Trophoblast cell (in vitro differentiated cells and primary cell): ENCODE data around the gene DUOXA1.

ENCODE experiments used
- DNase-seq, 2 donors: peaks; one replicate each; pipeline ENCODE4 v3.0.0-alpha.2; 2016
- H2AFZ ChIP-seq: 2 replicates; pipeline ENCODE4 v1.6.1; 2013; ENCODE audit warnings: low read length, moderate library complexity, mild to moderate bottlenecking; ENCODE audit not compliant: insufficient read depth, poor library complexity
- H2AK5ac ChIP-seq: 2 replicates; pipeline ENCODE4 v1.6.1; 2013; ENCODE audit warnings: mild to moderate bottlenecking, low read length
- H2BK120ac ChIP-seq: 2 replicates; pipeline ENCODE4 v1.6.1; 2013; ENCODE audit warnings: low read length, mild to moderate bottlenecking, moderate library complexity; ENCODE audit not compliant: insufficient read depth, poor library complexity
- H2BK12ac ChIP-seq: 2 replicates; pipeline ENCODE4 v1.6.1; 2013; ENCODE audit warnings: mild to moderate bottlenecking, low read length, moderate library complexity
- H2BK5ac ChIP-seq: 2 replicates; pipeline ENCODE4 v1.6.1; 2013; ENCODE audit warnings: low read length, low read depth, moderate library complexity, mild to moderate bottlenecking; ENCODE audit not compliant: poor library complexity
- H3K14ac ChIP-seq: 2 replicates; pipeline ENCODE4 v1.6.1; 2013; ENCODE audit warnings: mild to moderate bottlenecking, low read length
- H3K18ac ChIP-seq: 2 replicates; pipeline ENCODE4 v1.6.1; 2013; ENCODE audit warnings: mild to moderate bottlenecking, low read length
- H3K23ac ChIP-seq: 2 replicates; pipeline ENCODE4 v1.6.1; 2013; ENCODE audit warnings: low read length
- H3K27ac ChIP-seq: 2 replicates; pipeline ENCODE4 v1.5.1; 2013; ENCODE audit warnings: low read depth, mild to moderate bottlenecking, inconsistent platforms, low read length, moderate library complexity
- H3K27me3 ChIP-seq: 2 replicates; pipeline ENCODE4 v1.6.1; 2013; ENCODE audit warnings: inconsistent platforms, mild to moderate bottlenecking, low read length, moderate library complexity; ENCODE audit not compliant: insufficient read depth
- H3K36me3 ChIP-seq, 2 experiments: 1 replicate in 1 of 2; 2 replicates in 1 of 2; pipeline ENCODE4 v1.6.1; 2013; ENCODE audit warnings: low read length in 2 of 2, mild to moderate bottlenecking in 2 of 2, moderate library complexity in 1 of 2; ENCODE audit not compliant: insufficient read depth in 2 of 2, control insufficient read depth in 1 of 2
- H3K4ac ChIP-seq: 2 replicates; pipeline ENCODE4 v1.6.1; 2013; ENCODE audit warnings: low read depth, mild to moderate bottlenecking, low read length, moderate library complexity
- H3K4me1 ChIP-seq, 2 experiments: 1 replicate in 1 of 2; 2 replicates in 1 of 2; pipeline ENCODE4 v1.6.1; 2013; ENCODE audit warnings: low read length in 2 of 2, mild to moderate bottlenecking in 2 of 2, moderate library complexity in 1 of 2; ENCODE audit not compliant: insufficient read depth in 2 of 2, control insufficient read depth in 1 of 2
- H3K4me2 ChIP-seq: 2 replicates; pipeline ENCODE4 v1.6.1; 2013; ENCODE audit warnings: inconsistent platforms, mild to moderate bottlenecking, low read length, moderate library complexity
- H3K4me3 ChIP-seq: 2 replicates; pipeline ENCODE4 v1.5.1; 2013; ENCODE audit warnings: mild to moderate bottlenecking, low read depth, low read length, inconsistent platforms
- H3K79me1 ChIP-seq: one replicate; pipeline ENCODE4 v1.6.1; 2013; ENCODE audit warnings: low read length
- H3K79me2 ChIP-seq: 2 replicates; pipeline ENCODE4 v1.6.1; 2013; ENCODE audit warnings: low read length, mild to moderate bottlenecking; ENCODE audit not compliant: control insufficient read depth, insufficient read depth, poor library complexity
- H3K9ac ChIP-seq: 2 replicates; pipeline ENCODE4 v1.6.1; 2013; ENCODE audit warnings: mild to moderate bottlenecking, low read length
- H3K9me3 ChIP-seq: 2 replicates; pipeline ENCODE4 v1.6.1; 2013; ENCODE audit warnings: low read depth, mild to moderate bottlenecking, control low read depth, inconsistent platforms, low read length; ENCODE audit not compliant: insufficient read depth
- H4K12ac ChIP-seq: 2 replicates; pipeline ENCODE4 v1.6.1; 2013; ENCODE audit warnings: low read depth, mild to moderate bottlenecking, low read length, moderate library complexity
- H4K8ac ChIP-seq: 2 replicates; pipeline ENCODE4 v1.6.1; 2013; ENCODE audit warnings: low read depth, mild to moderate bottlenecking, low read length, moderate library complexity
- H4K91ac ChIP-seq: one replicate; pipeline ENCODE4 v1.6.1; 2013; ENCODE audit warnings: low read depth, mild to moderate bottlenecking, low read length, moderate library complexity
- WGBS: extraction: QIAGEN DNeasy Blood & Tissue Kit; methylation state at CpG from one replicate; pipeline ENCODE4 v1.1.7; 2013; ENCODE audit warnings: missing lambda C conversion rate; ENCODE audit not compliant: insufficient read length, insufficient coverage; ENCODE audit errors: extremely low coverage; 5-methylcytosine and 5-hydroxymethylcytosine counted together

Gene DUOXA1

DNA sequence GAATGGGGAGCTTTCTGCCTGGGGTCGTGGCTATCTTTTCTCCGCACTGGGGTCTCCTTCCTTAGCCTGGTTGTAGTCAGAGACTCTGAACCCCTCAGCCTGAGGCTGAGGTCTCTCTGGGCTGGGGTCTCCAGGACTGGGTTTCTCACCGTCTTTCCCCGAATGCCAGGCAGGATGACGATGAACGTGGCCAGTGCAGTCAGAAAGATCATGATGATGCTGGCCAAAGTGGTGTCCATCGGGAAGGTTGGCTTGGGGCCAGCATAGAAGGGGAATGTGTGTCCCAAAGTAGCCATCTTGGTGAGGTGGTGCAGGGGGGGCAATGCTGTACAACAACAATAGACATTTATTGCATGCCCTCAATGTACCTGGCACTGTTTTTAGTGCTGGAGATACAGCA is 7.0 kb downstream of the DUOXA1 start:
- H3K27ac ChIP-seq: no peak overlapping the region
- no peak overlapping the region for H4K8ac ChIP-seq
- no CpG with 5 or more reads among the region's 7 CpGs for WGBS
- no peak overlapping the region for H2BK12ac ChIP-seq
- no peak overlapping the region for H2AK5ac ChIP-seq
- peaks cover 1 to 8% of the 10 kb centered on the region in 2 experiments for H3K4me1 ChIP-seq
- H3K4ac ChIP-seq: no peak overlapping the region
- no peak overlapping the region for H3K14ac ChIP-seq
- H3K27me3 ChIP-seq: peaks cover 4% of the 10 kb centered on the region
- H3K4me2 ChIP-seq: no peak overlapping the region
- no peak overlapping the region for H3K9ac ChIP-seq
- H3K36me3 ChIP-seq: no peaks in the 10 kb centered on the region
- H3K18ac ChIP-seq: no peak overlapping the region
- H3K9me3 ChIP-seq: peaks cover 1% of the 10 kb centered on the region
- no peaks in the 10 kb centered on the region for H3K79me1 ChIP-seq
- H4K91ac ChIP-seq: no peak overlapping the region
- H3K23ac ChIP-seq: no peak overlapping the region
- H4K12ac ChIP-seq: no peak overlapping the region
- no peak overlapping the region for H3K4me3 ChIP-seq
- H2BK5ac ChIP-seq: no peak overlapping the region
- no peak overlapping the region for H2AFZ ChIP-seq
- H3K79me2 ChIP-seq: no peaks in the 10 kb centered on the region
- no peak overlapping the region for H2BK120ac ChIP-seq
- DNase-seq: no peak

DNA sequence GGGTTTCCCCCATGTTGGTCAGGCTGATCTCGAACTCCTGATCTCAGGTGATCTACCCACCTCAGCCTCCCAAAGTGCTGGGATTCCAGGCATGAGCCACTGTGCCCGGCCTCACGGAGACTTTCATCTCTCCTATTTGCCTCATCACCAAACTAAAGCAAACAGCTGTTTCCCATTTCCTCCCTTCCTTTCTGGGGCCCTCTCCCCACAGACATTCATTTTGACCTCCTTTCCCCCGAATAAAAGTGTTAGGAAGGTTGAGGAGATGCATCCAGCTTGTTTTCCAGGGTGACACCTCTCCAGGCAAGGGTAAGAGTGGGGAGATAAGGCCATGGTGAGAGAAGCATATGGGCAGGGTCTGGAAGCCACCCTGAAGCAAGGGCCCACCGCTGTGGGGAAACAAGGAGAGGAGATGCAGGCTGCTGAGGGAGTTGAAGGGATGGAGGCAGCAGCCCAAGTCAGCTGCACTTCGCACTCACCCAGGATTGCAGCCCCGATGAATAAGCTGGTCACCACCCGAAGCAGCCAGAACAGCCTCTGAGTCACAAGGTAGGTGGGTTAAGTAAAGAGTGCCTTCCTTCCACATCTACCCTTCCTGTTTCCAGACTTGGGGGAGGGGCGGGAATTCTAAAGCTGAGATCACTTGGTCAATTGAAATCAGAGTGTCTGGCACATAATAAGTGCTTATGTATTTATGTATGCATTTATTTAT is 7.8 kb downstream of the DUOXA1 start:
- no CpG with 5 or more reads among the region's 9 CpGs for WGBS
- no peak overlapping the region for H3K23ac ChIP-seq

DNA sequence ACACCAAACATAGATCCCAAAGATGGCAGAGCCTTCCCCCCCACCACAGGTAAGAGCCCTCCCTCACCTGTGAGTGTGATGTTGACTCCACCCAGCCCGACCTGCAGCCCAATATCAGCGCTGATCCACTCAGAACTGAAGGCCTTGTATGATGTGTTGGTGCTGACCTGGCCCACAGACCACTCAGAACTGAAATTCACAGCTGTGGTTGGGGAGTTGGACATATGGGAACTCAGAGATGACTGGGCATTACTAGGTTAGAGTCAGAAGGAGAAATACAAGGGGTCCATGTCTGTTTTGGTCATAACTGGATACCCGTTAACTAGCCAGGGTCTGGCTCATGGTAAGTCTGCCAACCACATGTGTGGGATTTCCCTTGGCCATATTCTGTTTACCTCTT is 8.7 kb downstream of the DUOXA1 start:
- Histone ChIP-seq H3K9ac (no peak overlapping the region), H2BK5ac (no peak overlapping the region), H3K27ac (no peak overlapping the region), H2AK5ac (no peak overlapping the region), H3K4me2 (no peak overlapping the region), H4K8ac (no peak overlapping the region), H3K79me2 (no peaks in the 10 kb centered on the region), H2AFZ (no peak overlapping the region), H4K12ac (no peak overlapping the region), H3K14ac (no peak overlapping the region), H3K23ac (no peak overlapping the region), H4K91ac (no peak overlapping the region), H2BK12ac (no peak overlapping the region), H3K4me3 (no peak overlapping the region), H3K4me1 (peaks cover 4 to 10% of the 10 kb centered on the region in 2 experiments), H3K4ac (no peak overlapping the region), H3K27me3 (peaks cover 21% of the 10 kb centered on the region), H3K79me1 (no peaks in the 10 kb centered on the region), H3K36me3 (no peaks in the 10 kb centered on the region), H3K9me3 (peaks cover 2% of the 10 kb centered on the region), H2BK120ac (no peak overlapping the region), H3K18ac (no peak overlapping the region)
- no peak for DNase-seq
- WGBS: no CpG with 5 or more reads among the region's 3 CpGs

More for the DNA sequence above, 7.8 kb downstream of the DUOXA1 start:
- Histone ChIP-seq H3K79me2 (no peaks in the 10 kb centered on the region), H2BK120ac (no peak overlapping the region), H3K14ac (no peak overlapping the region), H4K12ac (no peak overlapping the region), H3K36me3 (no peaks in the 10 kb centered on the region), H3K18ac (no peak overlapping the region), H2BK12ac (no peak overlapping the region), H3K27ac (no peak overlapping the region), H2AFZ (no peak overlapping the region), H3K27me3 (peaks cover 13% of the 10 kb centered on the region), H3K4me1 (peaks cover 4 to 10% of the 10 kb centered on the region in 2 experiments), H3K4me2 (no peak overlapping the region), H2BK5ac (no peak overlapping the region), H3K79me1 (no peaks in the 10 kb centered on the region), H3K4ac (no peak overlapping the region), H3K9ac (no peak overlapping the region), H4K8ac (no peak overlapping the region), H3K9me3 (peaks cover 2% of the 10 kb centered on the region), H3K4me3 (no peak overlapping the region), H2AK5ac (no peak overlapping the region), H4K91ac (no peak overlapping the region)
- DNase-seq: peak; percentile 34 to 46

DNA sequence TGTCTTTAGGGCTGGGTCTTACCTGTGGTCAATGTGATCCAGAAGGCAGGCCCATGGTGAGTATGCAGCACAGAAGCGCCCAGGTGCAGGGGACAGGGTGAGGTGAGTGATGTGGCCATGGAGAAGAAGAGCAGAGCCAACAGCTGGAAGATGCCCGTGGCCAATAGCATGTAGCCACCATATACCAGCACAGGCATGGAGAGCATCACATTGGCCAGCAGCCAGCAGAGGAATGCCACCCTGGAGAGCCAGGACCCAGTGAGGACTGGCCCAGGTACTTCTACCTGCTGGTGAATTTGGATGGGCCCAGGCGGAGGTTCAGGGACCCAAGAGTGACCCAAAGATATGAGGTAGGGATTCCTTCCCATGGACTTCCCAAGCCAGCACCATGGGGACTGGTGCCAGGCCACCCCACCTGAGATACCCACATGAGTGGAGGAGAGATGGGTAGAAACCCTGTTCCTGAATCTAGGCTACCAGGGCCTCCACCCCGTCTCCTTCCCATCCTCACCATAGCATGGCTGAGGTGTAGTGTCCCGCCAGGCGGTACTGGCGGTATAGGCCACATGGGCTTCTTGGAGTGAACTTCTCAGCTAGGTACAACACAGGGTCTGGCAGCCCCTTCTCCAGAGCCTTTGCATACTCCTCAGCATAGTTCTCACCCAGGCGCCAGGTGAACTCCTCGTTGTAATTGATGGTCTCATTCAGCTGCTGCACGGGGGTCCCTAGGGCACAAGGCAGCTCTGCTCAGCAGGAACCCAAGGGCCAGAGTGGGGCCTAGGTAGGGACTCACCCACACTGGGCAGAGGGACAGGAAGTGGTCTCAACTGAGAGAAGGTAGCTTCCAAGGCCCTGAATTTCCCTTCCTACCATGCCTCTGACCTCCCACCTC is 9.4 kb downstream of the DUOXA1 start:
- H2BK5ac ChIP-seq: no peak overlapping the region
- H3K79me1 ChIP-seq: no peaks in the 10 kb centered on the region
- DNase-seq: no peak
- H4K91ac ChIP-seq: no peak overlapping the region
- H2BK120ac ChIP-seq: no peak overlapping the region
- H3K4me1 ChIP-seq: peaks cover 4 to 10% of the 10 kb centered on the region in 2 experiments
- H3K27me3 ChIP-seq: peaks cover 28% of the 10 kb centered on the region
- no peak overlapping the region for H2AFZ ChIP-seq
- H3K36me3 ChIP-seq: no peaks in the 10 kb centered on the region
- peaks cover 2% of the 10 kb centered on the region for H3K9me3 ChIP-seq
- no peak overlapping the region for H2BK12ac ChIP-seq
- no peak overlapping the region for H4K12ac ChIP-seq
- no peaks in the 10 kb centered on the region for H3K79me2 ChIP-seq
- H2AK5ac ChIP-seq: no peak overlapping the region
- no peak overlapping the region for H3K27ac ChIP-seq
- H4K8ac ChIP-seq: no peak overlapping the region
- H3K9ac ChIP-seq: no peak overlapping the region
- H3K23ac ChIP-seq: no peak overlapping the region
- H3K14ac ChIP-seq: no peak overlapping the region
- H3K4ac ChIP-seq: no peak overlapping the region
- WGBS: no CpG with 5 or more reads among the region's 10 CpGs
- H3K4me2 ChIP-seq: no peak overlapping the region
- no peak overlapping the region for H3K4me3 ChIP-seq
- no peak overlapping the region for H3K18ac ChIP-seq
